ENCODE results near the gene NEGR1.
"Not testable (repeated sequence)": the region's sequence is repeated elsewhere in the genome, so short reads cannot be mapped to it uniquely, and the experiment has no call there.

Gene NEGR1

GRCh38 chr1:71940261-71940660 lies 342.1 kb downstream of the NEGR1 start:
- DNase-seq (ENCODE audit: low read depth), result no peak

GRCh38 chr1:71930511-71930910 lies 351.8 kb downstream of the NEGR1 start:
- DNase-seq (ENCODE audit: low read depth), result no peak

- no peak for DNase-seq (ENCODE audit: low read depth)
Measured at GRCh38 chr1:71921935-71922559, 360.3 kb downstream of the NEGR1 start.

GRCh38 chr1:71921204-71921603 lies 361.1 kb downstream of the NEGR1 start:
- DNase-seq (ENCODE audit: low read depth), result no peak

GRCh38 chr1:71920556-71920955 lies 361.8 kb downstream of the NEGR1 start:
- no peak for DNase-seq (ENCODE audit: low read depth)

GRCh38 chr1:71919811-71920509 lies 362.4 kb downstream of the NEGR1 start:
- DNase-seq (ENCODE audit: low read depth), result no peak

GRCh38 chr1:71918630-71919029 lies 363.7 kb downstream of the NEGR1 start:
- DNase-seq (ENCODE audit: low read depth), result no peak

GRCh38 chr1:71916894-71917293 lies 365.4 kb downstream of the NEGR1 start:
- no peak for DNase-seq (ENCODE audit: low read depth)

- DNase-seq (ENCODE audit: low read depth), result no peak
Measured at GRCh38 chr1:71914626-71915025, 367.7 kb downstream of the NEGR1 start.

- DNase-seq (ENCODE audit: low read depth), result no peak
Measured at GRCh38 chr1:71908871-71909390, 373.4 kb downstream of the NEGR1 start.

- DNase-seq (ENCODE audit: low read depth), result no peak
Measured at GRCh38 chr1:71908303-71908702, 374.0 kb downstream of the NEGR1 start.

- no peak for DNase-seq (ENCODE audit: low read depth)
Measured at GRCh38 chr1:71899881-71900280, 382.5 kb downstream of the NEGR1 start.

GRCh38 chr1:71888166-71888565 lies 394.2 kb downstream of the NEGR1 start:
- DNase-seq (ENCODE audit: low read depth), result not testable (repeated sequence)

- no peak for DNase-seq (ENCODE audit: low read depth)
Measured at GRCh38 chr1:71885171-71885570, 397.2 kb downstream of the NEGR1 start.

GRCh38 chr1:71882637-71883036 lies 399.7 kb downstream of the NEGR1 start:
- no peak for DNase-seq (ENCODE audit: low read depth)

GRCh38 chr1:71882226-71882625 lies 400.1 kb downstream of the NEGR1 start:
- no peak for DNase-seq (ENCODE audit: low read depth)

GRCh38 chr1:71881611-71882010 lies 400.7 kb downstream of the NEGR1 start:
- DNase-seq (ENCODE audit: low read depth), result no peak

GRCh38 chr1:71869326-71869725 lies 413.0 kb downstream of the NEGR1 start:
- DNase-seq (ENCODE audit: low read depth), result no peak

- no peak for DNase-seq (ENCODE audit: low read depth)
Measured at GRCh38 chr1:71862756-71863155, 419.6 kb downstream of the NEGR1 start.

GRCh38 chr1:71861022-71861421 lies 421.3 kb downstream of the NEGR1 start:
- peak; percentile 71 for DNase-seq (ENCODE audit: low read depth)

GRCh38 chr1:71859806-71860205 lies 422.5 kb downstream of the NEGR1 start:
- DNase-seq (ENCODE audit: low read depth), result no peak

GRCh38 chr1:71857862-71858261 lies 424.5 kb downstream of the NEGR1 start:
- no peak for DNase-seq (ENCODE audit: low read depth)

GRCh38 chr1:71853360-71853759 lies 429.0 kb downstream of the NEGR1 start:
- no peak for DNase-seq (ENCODE audit: low read depth)

- DNase-seq (ENCODE audit: low read depth), result no peak
Measured at GRCh38 chr1:71850936-71851335, 431.4 kb downstream of the NEGR1 start.

All from ELR (cell line).